ENCODE data around the gene ALPK3.

- TF ChIP-seq, protein P1, sequence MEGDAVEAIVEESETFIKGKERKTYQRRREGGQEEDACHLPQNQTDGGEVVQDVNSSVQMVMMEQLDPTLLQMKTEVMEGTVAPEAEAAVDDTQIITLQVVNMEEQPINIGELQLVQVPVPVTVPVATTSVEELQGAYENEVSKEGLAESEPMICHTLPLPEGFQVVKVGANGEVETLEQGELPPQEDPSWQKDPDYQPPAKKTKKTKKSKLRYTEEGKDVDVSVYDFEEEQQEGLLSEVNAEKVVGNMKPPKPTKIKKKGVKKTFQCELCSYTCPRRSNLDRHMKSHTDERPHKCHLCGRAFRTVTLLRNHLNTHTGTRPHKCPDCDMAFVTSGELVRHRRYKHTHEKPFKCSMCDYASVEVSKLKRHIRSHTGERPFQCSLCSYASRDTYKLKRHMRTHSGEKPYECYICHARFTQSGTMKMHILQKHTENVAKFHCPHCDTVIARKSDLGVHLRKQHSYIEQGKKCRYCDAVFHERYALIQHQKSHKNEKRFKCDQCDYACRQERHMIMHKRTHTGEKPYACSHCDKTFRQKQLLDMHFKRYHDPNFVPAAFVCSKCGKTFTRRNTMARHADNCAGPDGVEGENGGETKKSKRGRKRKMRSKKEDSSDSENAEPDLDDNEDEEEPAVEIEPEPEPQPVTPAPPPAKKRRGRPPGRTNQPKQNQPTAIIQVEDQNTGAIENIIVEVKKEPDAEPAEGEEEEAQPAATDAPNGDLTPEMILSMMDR (IDR thresholded peaks at IDR 0.05; ENCODE audit: low read depth, low read length, poor library complexity, severe bottlenecking), result no peak
- TF ChIP-seq EZH2phosphoT487 (IDR thresholded peaks at IDR 0.05; ENCODE audit: borderline replicate concordance, low read length), result no peak
Observed at GRCh38 chr15:84914909-84915605, 97.9 kb downstream of the ALPK3 start.
